Chondrocyte (in vitro differentiated cells): ENCODE data around the gene MBNL2. TPM values are rescaled to one million over a fixed set of nuclear protein-coding genes. Genes with fewer than 3 reads are reported as not detected.

Source experiments
- DNase-seq: peaks from one replicate; pipeline ENCODE4 v3.0.0; 2021; ENCODE audit warnings: mixed read lengths, low spot score
- H3K27ac Mint-ChIP-seq: one replicate; pipeline ENCODE4 v1.8.0; 2021; ENCODE audit warnings: mild to moderate bottlenecking, moderate library complexity, mixed read lengths; ENCODE audit not compliant: unreplicated experiment
- H3K27me3 Mint-ChIP-seq: 2 replicates; pipeline ENCODE4 v1.8.0; 2021; ENCODE audit warnings: low read depth, mixed read lengths
- H3K36me3 Mint-ChIP-seq: 2 replicates; pipeline ENCODE4 v1.8.0; 2021; ENCODE audit warnings: low read depth, mixed read lengths
- H3K4me1 Mint-ChIP-seq: 2 replicates; pipeline ENCODE4 v1.8.0; 2021; ENCODE audit warnings: low read depth, mild to moderate bottlenecking, mixed read lengths
- H3K4me3 Mint-ChIP-seq: one replicate; pipeline ENCODE4 v1.8.0; 2021; ENCODE audit warnings: mild to moderate bottlenecking, moderate library complexity, mixed read lengths; ENCODE audit not compliant: unreplicated experiment
- H3K9me3 Mint-ChIP-seq: 2 replicates; pipeline ENCODE4 v1.8.0; 2021; ENCODE audit warnings: low read depth, mixed read lengths
- total RNA-seq: library from RNA; stranded (reverse); gene quantifications from 3 replicates; pipeline ENCODE4 v1.2.1, GENCODE V29; 2021
- TF ChIP-seq, protein P1 (sequence below): fragments of 200-600 bp; sonication (generic); IDR thresholded peaks from 2 replicates; pipeline ENCODE4 v1.5.0; 2021; ENCODE audit warnings: antibody characterized with exemption, mild to moderate bottlenecking, moderate library complexity

The MBNL2 gene
- total RNA-seq, 1 donor from 2014 or later = 41.3 TPM

DNA sequence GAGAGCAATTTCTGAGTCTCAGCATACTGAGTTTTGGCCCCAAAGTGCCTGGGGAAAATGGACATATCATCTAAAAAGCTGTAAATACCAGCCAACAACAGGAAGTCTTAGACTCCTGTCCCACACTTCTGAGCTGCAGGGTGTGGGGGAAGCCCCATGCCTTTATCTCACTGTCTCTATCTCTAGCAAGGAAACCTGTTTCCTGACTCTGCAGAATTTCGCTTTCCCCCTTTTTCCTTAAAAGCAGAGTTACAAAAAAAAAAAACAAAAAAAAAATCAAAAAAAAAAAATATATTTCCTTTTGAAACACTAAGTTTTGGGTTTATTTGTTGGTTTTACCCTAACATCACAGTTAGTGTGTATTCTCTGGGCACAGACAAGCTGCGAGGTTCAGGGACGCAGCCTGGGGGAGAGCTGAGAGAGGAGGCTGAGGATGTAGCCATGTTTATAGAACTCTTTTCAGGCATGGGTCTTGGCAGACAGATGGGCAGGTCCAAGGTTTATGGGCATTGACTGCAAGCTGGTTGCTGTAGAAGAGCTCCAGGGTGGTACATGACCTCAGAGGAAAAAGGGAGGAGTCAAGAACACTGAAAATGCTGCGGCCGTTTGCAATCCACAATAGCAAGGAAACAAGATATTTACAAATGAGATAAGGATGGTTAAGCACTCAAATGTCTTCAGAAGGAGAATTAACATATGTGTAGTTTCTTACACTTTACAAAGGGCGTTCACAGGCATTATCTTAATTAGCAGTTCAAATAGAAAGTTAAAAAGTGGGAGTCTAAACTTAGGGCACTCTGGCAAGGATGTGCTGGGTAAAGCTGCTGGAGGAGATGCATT is 4.9 kb downstream of the MBNL2 start:
- no peaks in the 10 kb centered on the region for H3K27me3 Mint-ChIP-seq
- H3K36me3 Mint-ChIP-seq = peaks cover 3% of the 10 kb centered on the region
- no peak for DNase-seq
- H3K4me3 Mint-ChIP-seq = no peak overlapping the region
- TF ChIP-seq, protein P1, sequence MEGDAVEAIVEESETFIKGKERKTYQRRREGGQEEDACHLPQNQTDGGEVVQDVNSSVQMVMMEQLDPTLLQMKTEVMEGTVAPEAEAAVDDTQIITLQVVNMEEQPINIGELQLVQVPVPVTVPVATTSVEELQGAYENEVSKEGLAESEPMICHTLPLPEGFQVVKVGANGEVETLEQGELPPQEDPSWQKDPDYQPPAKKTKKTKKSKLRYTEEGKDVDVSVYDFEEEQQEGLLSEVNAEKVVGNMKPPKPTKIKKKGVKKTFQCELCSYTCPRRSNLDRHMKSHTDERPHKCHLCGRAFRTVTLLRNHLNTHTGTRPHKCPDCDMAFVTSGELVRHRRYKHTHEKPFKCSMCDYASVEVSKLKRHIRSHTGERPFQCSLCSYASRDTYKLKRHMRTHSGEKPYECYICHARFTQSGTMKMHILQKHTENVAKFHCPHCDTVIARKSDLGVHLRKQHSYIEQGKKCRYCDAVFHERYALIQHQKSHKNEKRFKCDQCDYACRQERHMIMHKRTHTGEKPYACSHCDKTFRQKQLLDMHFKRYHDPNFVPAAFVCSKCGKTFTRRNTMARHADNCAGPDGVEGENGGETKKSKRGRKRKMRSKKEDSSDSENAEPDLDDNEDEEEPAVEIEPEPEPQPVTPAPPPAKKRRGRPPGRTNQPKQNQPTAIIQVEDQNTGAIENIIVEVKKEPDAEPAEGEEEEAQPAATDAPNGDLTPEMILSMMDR = no peak
- peak overlapping the region; percentile 53 for H3K27ac Mint-ChIP-seq
- H3K9me3 Mint-ChIP-seq = no peaks in the 10 kb centered on the region
- peaks cover 62% of the 10 kb centered on the region for H3K4me1 Mint-ChIP-seq

DNA sequence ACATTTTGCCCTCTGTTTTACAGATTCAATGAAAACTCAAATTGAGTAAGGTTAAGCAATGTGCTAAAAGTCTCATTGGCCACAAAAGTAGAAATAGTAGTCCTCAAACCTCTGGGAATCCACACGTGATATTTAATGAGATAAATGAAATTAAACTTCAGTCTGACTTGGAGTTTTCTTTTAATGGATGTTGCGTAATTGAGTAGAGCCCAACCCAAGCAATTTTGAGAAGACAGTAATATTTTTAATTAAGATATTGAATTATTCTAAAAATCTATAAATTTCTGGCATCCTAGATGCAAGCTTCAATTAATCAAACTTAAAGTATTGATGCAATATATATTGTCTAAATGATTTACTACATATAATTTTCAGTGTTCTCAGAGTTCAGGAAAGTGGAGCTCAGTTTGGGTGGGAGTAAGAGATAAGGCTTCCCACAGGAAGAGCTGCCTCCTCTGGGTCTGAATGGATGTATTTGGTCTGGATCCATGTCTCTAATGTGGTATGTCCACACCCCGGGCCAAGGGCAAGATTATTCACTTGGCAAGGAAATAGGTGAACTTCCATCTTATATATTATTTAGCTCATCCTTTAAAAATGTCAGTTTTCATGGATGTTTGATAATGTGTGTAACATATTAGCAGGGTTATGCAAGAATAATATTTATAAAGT is 6.9 kb downstream of the MBNL2 start:
- no peaks in the 10 kb centered on the region for H3K27me3 Mint-ChIP-seq
- peaks cover 3% of the 10 kb centered on the region for H3K36me3 Mint-ChIP-seq
- H3K4me3 Mint-ChIP-seq = no peak overlapping the region
- peak overlapping the region; percentile 18 for H3K27ac Mint-ChIP-seq
- peaks cover 70% of the 10 kb centered on the region for H3K4me1 Mint-ChIP-seq
- no peak for DNase-seq
- no peaks in the 10 kb centered on the region for H3K9me3 Mint-ChIP-seq
- TF ChIP-seq, protein P1 = no peak

DNA sequence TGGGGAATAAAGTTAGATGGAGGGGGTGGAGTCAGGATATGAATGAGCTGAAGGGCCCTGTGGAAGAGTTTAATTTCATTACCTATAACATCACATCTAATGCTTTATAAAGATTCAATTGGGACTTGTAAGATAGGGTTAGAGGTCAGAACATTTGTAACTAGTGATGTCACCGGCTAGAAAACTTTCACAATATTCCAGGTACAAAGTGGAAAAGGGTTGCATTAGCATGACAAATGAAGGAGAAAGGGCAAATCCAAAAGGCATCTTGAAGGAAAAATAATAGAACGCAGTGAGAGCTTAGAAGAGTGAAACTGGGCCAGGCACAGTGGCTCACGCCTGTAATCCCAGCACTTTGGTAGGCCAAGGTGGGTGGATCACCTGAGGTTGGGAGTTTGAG is 7.6 kb downstream of the MBNL2 start:
- Mint-ChIP-seq H3K4me3 (no peak overlapping the region), H3K4me1 (peaks cover 68% of the 10 kb centered on the region), H3K9me3 (no peaks in the 10 kb centered on the region), H3K27ac (peak overlapping the region; percentile 18), H3K36me3 (peaks cover 6% of the 10 kb centered on the region), H3K27me3 (no peaks in the 10 kb centered on the region)
- TF ChIP-seq, protein P1 = no peak
- no peak for DNase-seq

DNA sequence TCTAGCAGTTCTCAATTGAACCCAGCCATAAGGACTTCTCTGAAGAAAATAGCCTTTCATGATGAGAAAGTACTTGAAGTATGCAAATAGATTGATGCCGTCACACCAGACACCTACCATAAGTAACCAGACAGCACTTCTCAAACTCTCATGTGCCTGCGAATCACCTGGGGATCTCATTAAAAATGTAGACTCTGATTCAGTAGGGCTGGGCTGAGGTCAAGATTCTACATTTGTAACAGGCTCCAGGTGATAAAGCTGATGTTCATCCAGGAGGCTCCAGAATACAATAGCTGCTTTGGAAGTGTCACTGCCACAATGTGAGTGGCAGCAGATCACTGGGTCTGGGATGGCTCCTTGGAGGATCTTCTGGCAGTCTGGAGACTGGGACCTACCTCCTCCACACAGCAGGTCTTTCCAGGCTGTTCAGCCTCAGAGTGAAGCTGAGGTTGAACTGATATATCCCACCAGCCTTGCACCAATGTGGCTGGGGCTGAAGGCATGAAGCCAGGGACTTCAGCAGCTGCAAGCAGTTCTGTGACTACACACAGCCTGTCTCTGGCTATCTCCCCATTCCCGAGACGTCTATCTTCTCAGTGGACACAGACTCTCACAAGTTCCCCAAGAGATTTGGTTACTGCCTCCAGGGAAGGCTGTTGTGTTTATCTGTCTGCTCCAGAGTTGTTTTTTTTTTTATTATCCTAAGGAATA is 9.1 kb downstream of the MBNL2 start:
- no peak overlapping the region for H3K4me3 Mint-ChIP-seq
- no peaks in the 10 kb centered on the region for H3K9me3 Mint-ChIP-seq
- TF ChIP-seq, protein P1 = no peak
- peak overlapping the region; percentile 41 for H3K27ac Mint-ChIP-seq
- no peak for DNase-seq
- peaks cover 6% of the 10 kb centered on the region for H3K36me3 Mint-ChIP-seq
- peaks cover 69% of the 10 kb centered on the region for H3K4me1 Mint-ChIP-seq
- no peaks in the 10 kb centered on the region for H3K27me3 Mint-ChIP-seq

DNA sequence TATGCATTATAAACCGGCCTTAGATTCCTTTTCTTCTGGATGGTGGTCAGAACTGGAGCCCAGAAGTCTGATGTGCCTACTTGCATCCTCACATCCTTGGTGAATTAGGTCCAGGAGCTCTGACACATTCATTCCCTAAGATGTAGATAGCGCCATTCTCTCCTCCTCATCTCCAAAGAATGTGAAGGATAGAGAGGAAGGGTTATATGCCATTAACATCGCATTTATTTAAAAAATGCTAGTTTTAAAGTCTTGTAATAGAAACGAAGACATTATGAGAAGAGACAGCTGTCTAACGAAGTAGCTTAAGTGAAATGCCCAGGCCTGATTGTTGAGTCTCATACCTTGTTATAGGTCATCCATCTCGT is 9.7 kb downstream of the MBNL2 start:
- Mint-ChIP-seq H3K9me3 (no peaks in the 10 kb centered on the region), H3K4me3 (no peak overlapping the region), H3K4me1 (peaks cover 70% of the 10 kb centered on the region), H3K36me3 (peaks cover 6% of the 10 kb centered on the region), H3K27ac (peak overlapping the region; percentile 47), H3K27me3 (no peaks in the 10 kb centered on the region)
- DNase-seq = no peak
- TF ChIP-seq, protein P1 = no peak
